ENCODE results near the gene FAM72C. TPM values are rescaled to one million over a fixed set of nuclear protein-coding genes. Genes with fewer than 3 reads are reported as not detected.
"Not testable (repeated sequence)": the region's sequence is repeated elsewhere in the genome, so short reads cannot be mapped to it uniquely, and the experiment has no call there.

The FAM72C gene
- not detected for total RNA-seq

GRCh38 chr1:143971924-143972700 is at the start of gene FAM72C:
TSS of gene FAM72C (minus strand) at chr1:143971986. CDS start at chr1:143971141, 845 bp downstream.
- peak; percentile 82 for ATAC-seq
- not testable (repeated sequence) for DNase-seq (ENCODE audit: low spot score)

GRCh38 chr1:144020001-144020738 is 48.4 kb upstream of the FAM72C start:
- DNase-seq (ENCODE audit: low spot score); ATAC-seq: not testable (repeated sequence)

- not testable (repeated sequence) for ATAC-seq; DNase-seq (ENCODE audit: low spot score)
Measured at GRCh38 chr1:144019101-144019500, 47.3 kb upstream of the FAM72C start.

GRCh38 chr1:144015180-144015966 is 43.6 kb upstream of the FAM72C start:
- DNase-seq (ENCODE audit: low spot score), result not testable (repeated sequence)
- ATAC-seq, result peak; percentile 47

- ATAC-seq; DNase-seq (ENCODE audit: low spot score): not testable (repeated sequence)
Measured at GRCh38 chr1:144014528-144014927, 42.7 kb upstream of the FAM72C start.

- not testable (repeated sequence) for DNase-seq (ENCODE audit: low spot score); ATAC-seq
Measured at GRCh38 chr1:144014121-144014520, 42.3 kb upstream of the FAM72C start.

GRCh38 chr1:144012168-144012733 is 40.5 kb upstream of the FAM72C start:
- peak; percentile 66 for ATAC-seq
- not testable (repeated sequence) for DNase-seq (ENCODE audit: low spot score)

GRCh38 chr1:144009410-144009809 is 37.6 kb upstream of the FAM72C start:
- DNase-seq (ENCODE audit: low spot score); ATAC-seq: not testable (repeated sequence)

- DNase-seq (ENCODE audit: low spot score); ATAC-seq: not testable (repeated sequence)
Measured at GRCh38 chr1:144004259-144004658, 32.5 kb upstream of the FAM72C start.

GRCh38 chr1:144003306-144004029 is 31.7 kb upstream of the FAM72C start:
- not testable (repeated sequence) for ATAC-seq

GRCh38 chr1:144002141-144002881 is 30.5 kb upstream of the FAM72C start:
- ATAC-seq, result peak; percentile 44

More at GRCh38 chr1:144003306-144004029, 31.7 kb upstream of the FAM72C start:
- DNase-seq (ENCODE audit: low spot score), result not testable (repeated sequence)

GRCh38 chr1:144001077-144001476 is 29.3 kb upstream of the FAM72C start:
- ATAC-seq; DNase-seq (ENCODE audit: low spot score): not testable (repeated sequence)

More at GRCh38 chr1:144002141-144002881, 30.5 kb upstream of the FAM72C start:
- not testable (repeated sequence) for DNase-seq (ENCODE audit: low spot score)

GRCh38 chr1:143996020-143996419 is 24.2 kb upstream of the FAM72C start:
- not testable (repeated sequence) for ATAC-seq

GRCh38 chr1:143993301-143993907 is 21.6 kb upstream of the FAM72C start:
- not testable (repeated sequence) for DNase-seq (ENCODE audit: low spot score); ATAC-seq

More at GRCh38 chr1:143996020-143996419, 24.2 kb upstream of the FAM72C start:
- not testable (repeated sequence) for DNase-seq (ENCODE audit: low spot score)

- ATAC-seq; DNase-seq (ENCODE audit: low spot score): not testable (repeated sequence)
Measured at GRCh38 chr1:143990699-143991098, 18.9 kb upstream of the FAM72C start.

GRCh38 chr1:143989719-143990118 is 17.9 kb upstream of the FAM72C start:
- ATAC-seq, result peak; percentile 39
- not testable (repeated sequence) for DNase-seq (ENCODE audit: low spot score)

- DNase-seq (ENCODE audit: low spot score); ATAC-seq: not testable (repeated sequence)
Measured at GRCh38 chr1:143989427-143989712, 17.6 kb upstream of the FAM72C start.

- not testable (repeated sequence) for DNase-seq (ENCODE audit: low spot score)
- peak; percentile 85 for ATAC-seq
Measured at GRCh38 chr1:143988602-143989426, 17.0 kb upstream of the FAM72C start.

Data from left lobe of liver (tissue), 2 donors.